Fibroblast of lung (primary cell): Measurements from ENCODE around the gene SPNS3. TPM values are rescaled to one million over a fixed set of nuclear protein-coding genes. Genes with fewer than 3 reads are reported as not detected.
A peak's percentile ranks its signal among the peaks of the same experiment; 100 is the strongest.

Experiments
- DNase-seq, 2 donors: peaks; one replicate each; pipeline versions ENCODE4 v3.0.0 to v3.0.0-alpha.2; 2010; ENCODE audit warnings: low read depth in 2 of 2
- H2AFZ ChIP-seq: 2 replicates; pipeline ENCODE4 v1.5.1; 2012; ENCODE audit warnings: low read length, control low read depth, inconsistent platforms
- H3K27ac ChIP-seq: 2 replicates; pipeline ENCODE4 v1.5.1; 2011; ENCODE audit warnings: low read length, control low read depth; ENCODE audit not compliant: insufficient read depth
- H3K27me3 ChIP-seq: 2 replicates; pipeline ENCODE4 v1.5.1; 2011; ENCODE audit warnings: mild to moderate bottlenecking, low read length; ENCODE audit not compliant: control insufficient read depth, insufficient read depth
- H3K36me3 ChIP-seq: 2 replicates; pipeline ENCODE4 v1.5.1; 2011; ENCODE audit warnings: low read length; ENCODE audit not compliant: control insufficient read depth, insufficient read depth
- H3K4me1 ChIP-seq: 2 replicates; pipeline ENCODE4 v1.5.1; 2011; ENCODE audit warnings: low read length; ENCODE audit not compliant: control insufficient read depth, insufficient read depth; ENCODE audit errors: extremely low read depth
- H3K4me2 ChIP-seq: 2 replicates; pipeline ENCODE4 v1.5.1; 2011; ENCODE audit warnings: low read length, control low read depth; ENCODE audit not compliant: insufficient read depth; ENCODE audit errors: extremely low read depth
- H3K4me3 ChIP-seq, 4 experiments: fragments of 200-600 bp in 1 of 4; sonication (generic) in 1 of 4; replicated peaks in 1 of 4; 2 replicates each; pipeline ENCODE4 v1.5.1; 2011 to 2016; ENCODE audit warnings: low read length in 4 of 4, low read depth in 3 of 4, mild to moderate bottlenecking in 3 of 4, control low read depth in 2 of 4, inconsistent platforms in 1 of 4, mixed read lengths in 1 of 4; ENCODE audit not compliant: insufficient read depth in 1 of 4; ENCODE audit errors: control extremely low read depth in 1 of 4
- H3K79me2 ChIP-seq: 2 replicates; pipeline ENCODE4 v1.5.1; 2012; ENCODE audit warnings: mild to moderate bottlenecking, low read length, inconsistent platforms; ENCODE audit not compliant: control insufficient read depth, insufficient read depth
- H3K9ac ChIP-seq: 2 replicates; pipeline ENCODE4 v1.5.1; 2011; ENCODE audit warnings: mild to moderate bottlenecking, low read length, control low read depth; ENCODE audit not compliant: insufficient read depth
- H3K9me3 ChIP-seq: 2 replicates; pipeline ENCODE4 v1.5.1; 2012; ENCODE audit warnings: low read depth, low read length; ENCODE audit not compliant: control insufficient read depth, insufficient read depth
- H4K20me1 ChIP-seq: 2 replicates; pipeline ENCODE4 v1.5.1; 2011; ENCODE audit warnings: low read length; ENCODE audit not compliant: control insufficient read depth, insufficient read depth; ENCODE audit errors: extremely low read depth
- CTCF ChIP-seq, 2 donors: IDR thresholded peaks in 1 of 2; conservative IDR thresholded peaks in 1 of 2; 1 replicate in 1 of 2; 2 replicates in 1 of 2; pipeline ENCODE4 v1.5.1; 2011 to 2012; ENCODE audit warnings: low read length in 2 of 2, control low read depth in 1 of 2, inconsistent platforms in 1 of 2, low read depth in 1 of 2, mild to moderate bottlenecking in 1 of 2
- EZH2 ChIP-seq: IDR thresholded peaks from 2 replicates; pipeline ENCODE4 v1.5.1; 2012; ENCODE audit warnings: low read length, control low read depth, mild to moderate bottlenecking; ENCODE audit errors: missing control alignments
- polyA plus RNA-seq, 2 donors: library from polyadenylated mRNA; depleted of rRNA in 1 of 2; stranded (reverse) in 1 of 2; unstranded in 1 of 2; fragments of >200 nt; gene quantifications; 2 replicates each; pipeline ENCODE4 v1.2.1, GENCODE V29; 2011 to 2012; ENCODE audit warnings: missing spikeins in 1 of 2
- total RNA-seq: library from RNA; depleted of rRNA; stranded (reverse); fragments of >200 nt; gene quantifications from 2 replicates; pipeline ENCODE4 v1.2.1, GENCODE V29; 2014

SPNS3 gene
- total and polyA plus RNA-seq, 2 donors (not counting 1 experiment from before 2014, with no cell fraction given), result not detected

GRCh38 chr17:4442582-4442981, 8.8 kb downstream of the SPNS3 start:
- Histone ChIP-seq H2AFZ (no peak overlapping the region), H3K9me3 (no peaks in the 10 kb centered on the region), H3K79me2 (no peaks in the 10 kb centered on the region), H3K4me1 (no peaks in the 10 kb centered on the region), H4K20me1 (no peaks in the 10 kb centered on the region), H3K4me2 (no peak overlapping the region), H3K9ac (no peak overlapping the region), H3K36me3 (no peaks in the 10 kb centered on the region), H3K27me3 (peaks cover 10% of the 10 kb centered on the region), H3K4me3 (no peak overlapping the region), H3K27ac (no peak overlapping the region)
- TF ChIP-seq EZH2, result no peak
- no peak for TF ChIP-seq CTCF (conservative IDR thresholded peaks at IDR 0.05 in 1 of 2, IDR thresholded peaks at IDR 0.05 in 1 of 2; ENCODE audit: low read depth in 1 of 2, low read length in 2 of 2)
- no peak for DNase-seq

- Histone ChIP-seq H3K4me1 (no peaks in the 10 kb centered on the region), H3K36me3 (no peaks in the 10 kb centered on the region), H3K79me2 (no peaks in the 10 kb centered on the region), H3K4me3 (no peak overlapping the region), H3K9ac (no peak overlapping the region), H3K9me3 (no peaks in the 10 kb centered on the region), H3K27ac (no peak overlapping the region), H3K27me3 (peaks cover 10% of the 10 kb centered on the region), H3K4me2 (no peak overlapping the region), H4K20me1 (no peaks in the 10 kb centered on the region), H2AFZ (no peak overlapping the region)
- TF ChIP-seq CTCF (conservative IDR thresholded peaks at IDR 0.05 in 1 of 2, IDR thresholded peaks at IDR 0.05 in 1 of 2; ENCODE audit: low read depth in 1 of 2, low read length in 2 of 2), result no peak
- no peak for TF ChIP-seq EZH2
- peak in 1 of 2 donors; percentile 5 for DNase-seq
These were observed 9.7 kb downstream of the SPNS3 start for GRCh38 chr17:4443476-4443875.

- Histone ChIP-seq H4K20me1 (no peaks in the 10 kb centered on the region), H3K4me2 (no peak overlapping the region), H3K4me1 (no peaks in the 10 kb centered on the region), H3K79me2 (no peaks in the 10 kb centered on the region), H3K4me3 (no peak overlapping the region), H3K36me3 (no peaks in the 10 kb centered on the region), H3K9ac (no peak overlapping the region), H3K27ac (no peak overlapping the region), H2AFZ (no peak overlapping the region), H3K27me3 (peaks cover 8% of the 10 kb centered on the region), H3K9me3 (no peaks in the 10 kb centered on the region)
- peak in 1 of 2 donors; percentile 15 for DNase-seq
- TF ChIP-seq EZH2 (no peak), CTCF (conservative IDR thresholded peaks at IDR 0.05 in 1 of 2, IDR thresholded peaks at IDR 0.05 in 1 of 2; ENCODE audit: low read depth in 1 of 2, low read length in 2 of 2) (no peak)
These were observed 11.2 kb downstream of the SPNS3 start for GRCh38 chr17:4444782-4445473.
